ENCODE measurements around the gene ANKRD55. TPM values are rescaled to one million over a fixed set of nuclear protein-coding genes. Genes with fewer than 3 reads are reported as not detected.
A peak's percentile ranks its signal among the peaks of the same experiment; 100 is the strongest.
"Not testable (repeated sequence)": the region's sequence is repeated elsewhere in the genome, so short reads cannot be mapped to it uniquely, and the experiment has no call there.

ANKRD55 gene
- total RNA-seq, 4 donors from 2014 or later = 0.95 TPM; not detected in 3

DNA sequence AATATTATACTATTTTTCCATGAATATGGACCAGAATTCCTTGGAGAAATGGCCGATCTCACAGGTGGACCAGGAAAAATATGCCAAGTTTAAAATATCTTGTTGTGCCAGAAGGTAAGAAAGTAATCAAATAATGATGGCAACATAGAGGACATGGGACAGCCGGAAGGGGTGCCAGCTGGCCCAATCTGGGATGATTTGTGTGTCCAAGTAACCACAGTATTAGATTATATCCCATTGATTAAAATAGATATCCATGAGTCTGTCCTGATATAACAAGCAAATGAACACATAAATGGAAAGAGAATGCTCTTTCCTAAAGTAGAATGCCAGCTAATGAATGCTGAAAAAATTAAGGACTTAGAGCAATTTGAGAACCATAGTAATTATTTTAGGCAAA lies 39.6 kb upstream of the ANKRD55 start:
- WGBS, 2 donors (ENCODE audit: low coverage in 1 of 2) = 92 to 100% methylated on average over 2 of the region's 2 CpGs
- no peak for DNase-seq
- Histone ChIP-seq H3K4me1 (peaks cover 0 to 3% (median 0%) of the 10 kb centered on the region in 4 donors), H3K4me3 (no peak overlapping the region), H3K27ac (no peak overlapping the region), H3K27me3 (no peaks in the 10 kb centered on the region), H3K36me3 (no peaks in the 10 kb centered on the region), H3K9me3 (no peaks in the 10 kb centered on the region)
- no peak for TF ChIP-seq POLR2AphosphoS5 (IDR thresholded peaks at IDR 0.05)
- TF ChIP-seq, protein P1, sequence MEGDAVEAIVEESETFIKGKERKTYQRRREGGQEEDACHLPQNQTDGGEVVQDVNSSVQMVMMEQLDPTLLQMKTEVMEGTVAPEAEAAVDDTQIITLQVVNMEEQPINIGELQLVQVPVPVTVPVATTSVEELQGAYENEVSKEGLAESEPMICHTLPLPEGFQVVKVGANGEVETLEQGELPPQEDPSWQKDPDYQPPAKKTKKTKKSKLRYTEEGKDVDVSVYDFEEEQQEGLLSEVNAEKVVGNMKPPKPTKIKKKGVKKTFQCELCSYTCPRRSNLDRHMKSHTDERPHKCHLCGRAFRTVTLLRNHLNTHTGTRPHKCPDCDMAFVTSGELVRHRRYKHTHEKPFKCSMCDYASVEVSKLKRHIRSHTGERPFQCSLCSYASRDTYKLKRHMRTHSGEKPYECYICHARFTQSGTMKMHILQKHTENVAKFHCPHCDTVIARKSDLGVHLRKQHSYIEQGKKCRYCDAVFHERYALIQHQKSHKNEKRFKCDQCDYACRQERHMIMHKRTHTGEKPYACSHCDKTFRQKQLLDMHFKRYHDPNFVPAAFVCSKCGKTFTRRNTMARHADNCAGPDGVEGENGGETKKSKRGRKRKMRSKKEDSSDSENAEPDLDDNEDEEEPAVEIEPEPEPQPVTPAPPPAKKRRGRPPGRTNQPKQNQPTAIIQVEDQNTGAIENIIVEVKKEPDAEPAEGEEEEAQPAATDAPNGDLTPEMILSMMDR (IDR thresholded peaks at IDR 0.05) = no peak
- TF ChIP-seq EP300 (IDR thresholded peaks at IDR 0.05; ENCODE audit: low read depth) = no peak
- TF ChIP-seq POLR2A (IDR thresholded peaks at IDR 0.05) = no peak
- in situ Hi-C loops (cut with MboI; ENCODE audit: low pct_ligation_motif_present in 1 of 4, low pct_unique_long_range_greater_than_20kb in 1 of 4, low sequenced_read_pairs in 3 of 4) (loop anchor here (5.0 to 25.0 kb wide), 3 partner anchors 565 to 940 kb away; no protein-coding TSS in a partner anchor), intact Hi-C loops (cut with DNase I; ENCODE audit: low total_unique reads) (no loop called here)

DNA sequence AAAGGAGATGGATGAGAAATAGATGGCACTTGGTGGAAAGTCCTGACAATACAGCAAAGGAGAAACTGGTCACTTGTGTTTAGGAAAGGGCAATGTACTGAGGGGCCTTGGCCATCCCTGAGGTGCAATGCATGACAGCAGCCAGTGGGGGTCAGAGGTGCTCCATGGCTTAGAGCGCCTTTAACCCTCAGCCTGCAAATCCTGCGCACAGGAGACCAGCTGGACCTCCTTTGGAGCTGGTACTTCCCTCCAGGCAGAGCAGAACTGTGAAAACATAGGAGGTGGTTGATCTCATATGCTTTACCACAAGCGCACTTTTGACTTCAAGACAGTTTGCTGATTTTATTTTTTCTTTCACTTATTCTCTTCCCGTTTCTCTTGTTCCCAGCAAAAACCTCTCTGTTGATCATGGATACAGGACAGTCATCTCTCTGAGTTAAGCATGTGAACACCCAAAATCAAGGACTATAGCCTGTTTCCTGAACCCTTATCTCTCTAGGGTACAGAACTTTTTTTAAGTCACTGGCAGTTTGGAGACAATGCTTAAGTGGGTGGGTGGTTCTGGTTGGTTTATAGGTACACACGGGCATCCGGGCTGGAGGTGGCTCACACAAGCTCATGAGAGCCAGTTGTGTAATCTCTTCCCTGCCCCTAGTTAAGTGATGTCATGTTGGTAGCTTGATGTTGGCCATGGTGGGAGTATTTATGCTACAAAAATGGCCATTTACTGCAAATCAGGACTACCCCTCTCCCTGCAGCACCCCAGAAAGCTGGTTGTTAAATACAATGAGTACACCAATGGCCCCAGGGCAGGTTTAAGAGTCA lies 37.6 kb upstream of the ANKRD55 start:
- no peak for TF ChIP-seq POLR2AphosphoS5 (IDR thresholded peaks at IDR 0.05)
- TF ChIP-seq, protein P1 (IDR thresholded peaks at IDR 0.05) = peak; percentile 94 to 97 (median 95)
- in situ Hi-C loops (cut with MboI; ENCODE audit: low pct_ligation_motif_present in 1 of 4, low pct_unique_long_range_greater_than_20kb in 1 of 4, low sequenced_read_pairs in 3 of 4) = loop anchor here (5.0 to 25.0 kb wide), 3 partner anchors 567 to 942 kb away; no protein-coding TSS in a partner anchor
- no peak overlapping the region for H3K4me3 ChIP-seq
- no peak overlapping the region for H3K27ac ChIP-seq
- DNase-seq = peak; percentile 81
- H3K9me3 ChIP-seq = no peaks in the 10 kb centered on the region
- H3K27me3 ChIP-seq = no peaks in the 10 kb centered on the region
- WGBS, 2 donors (ENCODE audit: low coverage in 1 of 2) = 38% methylated on average over 6 of the region's 6 CpGs; no CpG with 5 or more reads in 1 of the 2 donors
- intact Hi-C loops (cut with DNase I; ENCODE audit: low total_unique reads) = loop anchor here (1.0 kb wide), 1 partner anchor 571 kb away; no protein-coding TSS in a partner anchor
- H3K4me1 ChIP-seq = peaks cover 0 to 3% (median 0%) of the 10 kb centered on the region in 4 donors
- H3K36me3 ChIP-seq = no peaks in the 10 kb centered on the region

DNA sequence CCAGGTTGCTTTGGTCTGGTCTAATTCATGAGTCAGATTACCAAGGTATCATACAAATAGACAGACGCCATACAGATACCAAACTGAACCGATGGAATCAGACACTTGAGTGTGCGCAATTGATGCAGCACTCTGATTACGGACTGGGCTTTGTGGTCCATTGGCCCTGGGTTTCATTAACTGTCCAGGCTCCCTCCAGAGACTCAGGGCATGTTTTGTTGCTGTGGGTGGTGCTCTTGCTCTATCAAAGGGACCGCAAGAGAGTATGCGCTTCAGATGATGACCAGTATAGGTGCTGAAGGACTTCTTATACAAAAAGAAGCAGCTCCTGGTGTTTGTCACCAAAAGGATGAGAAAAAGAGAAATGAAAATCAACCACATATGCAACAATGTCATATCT lies 36.9 kb upstream of the ANKRD55 start:
- WGBS, 2 donors (ENCODE audit: low coverage in 1 of 2) = 87 to 94% methylated on average over 3 to 6 of the region's 6 CpGs
- intact Hi-C loops (cut with DNase I; ENCODE audit: low total_unique reads) = no loop called here
- Histone ChIP-seq H3K36me3 (no peaks in the 10 kb centered on the region), H3K9me3 (no peaks in the 10 kb centered on the region), H3K4me1 (peaks cover 0 to 3% (median 0%) of the 10 kb centered on the region in 4 donors), H3K27me3 (no peaks in the 10 kb centered on the region), H3K4me3 (no peak overlapping the region), H3K27ac (no peak overlapping the region)
- TF ChIP-seq POLR2AphosphoS5 (IDR thresholded peaks at IDR 0.05) = no peak
- TF ChIP-seq POLR2A (IDR thresholded peaks at IDR 0.05) = no peak
- TF ChIP-seq, protein P1 (IDR thresholded peaks at IDR 0.05) = no peak
- TF ChIP-seq EP300 (IDR thresholded peaks at IDR 0.05; ENCODE audit: low read depth) = no peak
- in situ Hi-C loops (cut with MboI; ENCODE audit: low pct_ligation_motif_present in 1 of 4, low pct_unique_long_range_greater_than_20kb in 1 of 4, low sequenced_read_pairs in 3 of 4) = loop anchor here (5.0 to 25.0 kb wide), 3 partner anchors 567 to 942 kb away; no protein-coding TSS in a partner anchor
- no peak for DNase-seq

DNA sequence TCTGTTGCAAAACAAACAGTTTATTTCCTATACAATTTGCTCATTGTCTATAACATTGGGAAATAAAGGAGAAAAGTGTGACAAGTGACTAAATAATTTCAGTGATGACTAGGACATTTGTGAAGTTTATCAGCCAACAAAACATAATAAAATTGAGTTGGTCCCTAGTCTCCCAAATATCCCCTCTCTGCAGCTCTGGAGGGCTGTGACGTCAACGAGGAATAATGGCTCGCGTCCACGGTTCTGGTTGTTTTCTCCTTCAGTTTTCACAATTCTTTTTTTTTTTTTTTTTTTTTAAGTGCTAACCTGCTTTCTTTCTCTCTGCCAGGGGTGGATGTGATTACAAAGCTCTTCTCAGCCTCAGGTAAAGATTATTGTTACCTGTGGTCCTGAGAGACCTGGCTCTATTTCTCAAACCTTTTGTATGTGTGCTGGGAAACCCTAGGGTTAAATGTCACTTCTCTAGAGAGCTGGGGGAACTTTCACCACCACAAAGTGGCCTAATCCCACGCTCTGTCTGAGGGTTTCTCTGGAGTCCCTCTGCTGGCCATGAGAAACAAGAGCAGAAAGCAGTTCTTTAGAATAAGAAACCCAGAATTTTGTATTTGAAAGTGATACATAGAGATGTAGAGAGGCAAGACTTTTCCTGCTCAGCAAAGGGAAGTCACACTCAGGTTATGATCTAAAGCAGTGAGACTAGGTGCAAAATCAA lies 36.2 kb upstream of the ANKRD55 start:
- 41 to 68% methylated on average over 6 of the region's 6 CpGs for WGBS, 2 donors (ENCODE audit: low coverage in 1 of 2)
- Histone ChIP-seq H3K9me3 (no peaks in the 10 kb centered on the region), H3K4me3 (no peak overlapping the region), H3K27me3 (no peaks in the 10 kb centered on the region), H3K36me3 (no peaks in the 10 kb centered on the region), H3K4me1 (peaks cover 0 to 3% (median 0%) of the 10 kb centered on the region in 4 donors), H3K27ac (no peak overlapping the region)
- intact Hi-C loops (cut with DNase I; ENCODE audit: low total_unique reads) = no loop called here
- no peak for TF ChIP-seq POLR2A (IDR thresholded peaks at IDR 0.05)
- TF ChIP-seq, protein P1 (IDR thresholded peaks at IDR 0.05) = peak in 4 of 5 experiments; percentile 23 to 41 (median 36)
- in situ Hi-C loops (cut with MboI; ENCODE audit: low pct_ligation_motif_present in 1 of 4, low pct_unique_long_range_greater_than_20kb in 1 of 4, low sequenced_read_pairs in 3 of 4) = loop anchor here in 3 of 4 donors (5.0 to 25.0 kb wide), 4 partner anchors 565 to 943 kb away; no protein-coding TSS in a partner anchor
- DNase-seq = no peak

DNA sequence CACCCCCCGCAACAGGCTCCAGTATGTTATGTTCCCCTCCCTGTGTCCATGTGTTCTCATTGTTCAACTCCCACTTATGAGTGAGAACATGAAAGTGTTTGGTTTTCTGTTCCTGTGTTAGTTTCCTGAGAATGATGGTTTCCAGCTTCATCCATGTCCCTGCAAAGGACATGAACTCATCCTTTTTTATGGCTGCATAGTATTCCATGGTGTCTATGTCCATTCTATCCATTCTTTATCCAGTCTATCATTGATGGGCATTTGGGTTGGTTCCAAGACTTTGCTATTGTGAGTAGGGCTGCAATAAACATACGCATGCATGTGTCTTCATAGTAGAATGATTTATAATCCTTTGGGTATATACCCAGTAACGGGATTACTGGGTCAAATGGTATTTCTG lies 35.6 kb upstream of the ANKRD55 start:
- 75 to 79% methylated on average over 2 to 3 of the region's 3 CpGs for WGBS, 2 donors (ENCODE audit: low coverage in 1 of 2)
- H3K9me3 ChIP-seq; H3K4me3 ChIP-seq; H3K4me1 ChIP-seq; H3K27me3 ChIP-seq; intact Hi-C loops (cut with DNase I; ENCODE audit: low total_unique reads); H3K36me3 ChIP-seq; H3K27ac ChIP-seq; DNase-seq: not testable (repeated sequence)
- in situ Hi-C loops (cut with MboI; ENCODE audit: low pct_ligation_motif_present in 1 of 4, low pct_unique_long_range_greater_than_20kb in 1 of 4, low sequenced_read_pairs in 3 of 4) = loop anchor here in 3 of 4 donors (5.0 to 25.0 kb wide), 4 partner anchors 566 to 944 kb away; no protein-coding TSS in a partner anchor

Measured in transverse colon (tissue), 4 donors.